Neuron (in vitro differentiated cells): ENCODE data around the gene DDX5.
"Not testable (repeated sequence)": the region's sequence is repeated elsewhere in the genome, so short reads cannot be mapped to it uniquely, and the experiment has no call there.

Experiments used
- H2AFZ ChIP-seq: one replicate; pipeline ENCODE4 v1.6.1; 2013; ENCODE audit warnings: low read depth, mild to moderate bottlenecking, inconsistent platforms, low read length, moderate library complexity
- H3K27me3 ChIP-seq: one replicate; pipeline ENCODE4 v1.6.1; 2013; ENCODE audit warnings: low read length; ENCODE audit not compliant: insufficient read depth
- H3K36me3 ChIP-seq: one replicate; pipeline ENCODE4 v1.6.1; 2013; ENCODE audit warnings: low read length; ENCODE audit not compliant: insufficient read depth
- H3K4me1 ChIP-seq: one replicate; pipeline ENCODE4 v1.6.1; 2013; ENCODE audit warnings: low read length; ENCODE audit not compliant: insufficient read depth
- H3K4me3 ChIP-seq: 2 replicates; pipeline ENCODE4 v1.5.1; 2013; ENCODE audit warnings: mild to moderate bottlenecking, low read length, moderate library complexity
- H3K9me3 ChIP-seq: one replicate; pipeline ENCODE4 v1.6.1; 2013; ENCODE audit warnings: low read length

DDX5 gene

GRCh38 chr17:64496786-64497564 is 9.1 kb downstream of the DDX5 start, which contains the start of gene POLG2:
Gene POLG2 (minus strand): TSS chr17:64497054. CDS start chr17:64496968, 86 bp downstream.
- peaks cover 58% of the 10 kb centered on the region for H3K4me1 ChIP-seq
- H3K4me3 ChIP-seq = peak within 1 kb of the TSS; percentile 77
- H3K27me3 ChIP-seq = no peaks in the 10 kb centered on the region
- no peaks in the 10 kb centered on the region for H3K9me3 ChIP-seq
- H3K36me3 ChIP-seq = peaks cover 59% of the 10 kb centered on the region
- H2AFZ ChIP-seq = peak within 1 kb of the TSS; percentile 30

GRCh38 chr17:64496348-64496785 is 9.7 kb downstream of the DDX5 start:
- H3K9me3 ChIP-seq = no peaks in the 10 kb centered on the region
- peak overlapping the region; percentile 77 for H3K4me3 ChIP-seq
- H3K36me3 ChIP-seq = peaks cover 58% of the 10 kb centered on the region
- H2AFZ ChIP-seq = peak overlapping the region; percentile 30
- H3K27me3 ChIP-seq = no peaks in the 10 kb centered on the region
- peaks cover 54% of the 10 kb centered on the region for H3K4me1 ChIP-seq

GRCh38 chr17:64495300-64495699 is 10.8 kb downstream of the DDX5 start:
- Histone ChIP-seq H3K36me3 (peaks cover 58% of the 10 kb centered on the region), H3K4me1 (peaks cover 43% of the 10 kb centered on the region)
- not testable (repeated sequence) for H3K9me3 ChIP-seq, H2AFZ ChIP-seq, H3K27me3 ChIP-seq, H3K4me3 ChIP-seq

GRCh38 chr17:64494121-64494520 is 12.0 kb downstream of the DDX5 start:
- Histone ChIP-seq H3K27me3 (no peaks in the 10 kb centered on the region), H2AFZ (no peak overlapping the region), H3K36me3 (peaks cover 54% of the 10 kb centered on the region), H3K4me3 (no peak overlapping the region), H3K4me1 (peaks cover 31% of the 10 kb centered on the region), H3K9me3 (no peaks in the 10 kb centered on the region)

GRCh38 chr17:64492481-64493109 is 13.5 kb downstream of the DDX5 start:
- H3K36me3 ChIP-seq = peaks cover 48% of the 10 kb centered on the region
- no peaks in the 10 kb centered on the region for H3K27me3 ChIP-seq
- no peaks in the 10 kb centered on the region for H3K9me3 ChIP-seq
- no peak overlapping the region for H2AFZ ChIP-seq
- no peak overlapping the region for H3K4me3 ChIP-seq
- H3K4me1 ChIP-seq = peaks cover 16% of the 10 kb centered on the region

- H3K9me3 ChIP-seq = no peaks in the 10 kb centered on the region
- H3K4me3 ChIP-seq = no peak overlapping the region
- H3K36me3 ChIP-seq = peaks cover 48% of the 10 kb centered on the region
- H2AFZ ChIP-seq = no peak overlapping the region
- no peaks in the 10 kb centered on the region for H3K27me3 ChIP-seq
- peaks cover 12% of the 10 kb centered on the region for H3K4me1 ChIP-seq
Observed at GRCh38 chr17:64491994-64492393, 14.1 kb downstream of the DDX5 start.

- Histone ChIP-seq H3K27me3 (no peaks in the 10 kb centered on the region), H3K36me3 (peaks cover 54% of the 10 kb centered on the region), H3K4me3 (no peak overlapping the region), H3K9me3 (no peaks in the 10 kb centered on the region), H3K4me1 (peaks cover 9% of the 10 kb centered on the region), H2AFZ (no peak overlapping the region)
Observed at GRCh38 chr17:64491034-64491860, 14.8 kb downstream of the DDX5 start.

GRCh38 chr17:64488301-64488700 is 17.8 kb downstream of the DDX5 start:
- Histone ChIP-seq H3K27me3 (no peaks in the 10 kb centered on the region), H3K9me3 (no peaks in the 10 kb centered on the region), H3K4me3 (no peak overlapping the region), H2AFZ (no peak overlapping the region), H3K36me3 (peaks cover 72% of the 10 kb centered on the region), H3K4me1 (no peaks in the 10 kb centered on the region)

- Histone ChIP-seq H3K4me3 (no peak overlapping the region), H3K27me3 (no peaks in the 10 kb centered on the region), H2AFZ (no peak overlapping the region), H3K9me3 (no peaks in the 10 kb centered on the region), H3K36me3 (peaks cover 61% of the 10 kb centered on the region), H3K4me1 (no peaks in the 10 kb centered on the region)
Observed at GRCh38 chr17:64484380-64484779, 21.7 kb downstream of the DDX5 start.

- H3K9me3 ChIP-seq = no peaks in the 10 kb centered on the region
- no peaks in the 10 kb centered on the region for H3K4me1 ChIP-seq
- H3K4me3 ChIP-seq = no peak overlapping the region
- no peaks in the 10 kb centered on the region for H3K27me3 ChIP-seq
- no peak overlapping the region for H2AFZ ChIP-seq
- H3K36me3 ChIP-seq = peaks cover 55% of the 10 kb centered on the region
Observed at GRCh38 chr17:64480951-64481350, 25.1 kb downstream of the DDX5 start.

- Histone ChIP-seq H2AFZ (no peak overlapping the region), H3K36me3 (peaks cover 28% of the 10 kb centered on the region), H3K9me3 (no peaks in the 10 kb centered on the region), H3K4me3 (no peak overlapping the region), H3K4me1 (no peaks in the 10 kb centered on the region), H3K27me3 (no peaks in the 10 kb centered on the region)
Observed at GRCh38 chr17:64477849-64478248, 28.2 kb downstream of the DDX5 start.

- no peaks in the 10 kb centered on the region for H3K9me3 ChIP-seq
- H2AFZ ChIP-seq = no peak overlapping the region
- no peak overlapping the region for H3K4me3 ChIP-seq
Observed at GRCh38 chr17:64472564-64472963, 33.5 kb downstream of the DDX5 start.

GRCh38 chr17:64471440-64471839 is 34.6 kb downstream of the DDX5 start:
- H3K27me3 ChIP-seq = no peaks in the 10 kb centered on the region
- no peak overlapping the region for H3K4me3 ChIP-seq
- no peaks in the 10 kb centered on the region for H3K36me3 ChIP-seq
- H2AFZ ChIP-seq = no peak overlapping the region
- H3K9me3 ChIP-seq = no peaks in the 10 kb centered on the region
- no peaks in the 10 kb centered on the region for H3K4me1 ChIP-seq

More at GRCh38 chr17:64472564-64472963, 33.5 kb downstream of the DDX5 start:
- Histone ChIP-seq H3K27me3 (no peaks in the 10 kb centered on the region), H3K4me1 (no peaks in the 10 kb centered on the region), H3K36me3 (peaks cover 5% of the 10 kb centered on the region)
